LHCN-M2 (cell line): ENCODE results near the gene EXOC3. TPM values are rescaled to one million over a fixed set of nuclear protein-coding genes. Genes with fewer than 3 reads are reported as not detected.
"Not testable (repeated sequence)": the region's sequence is repeated elsewhere in the genome, so short reads cannot be mapped to it uniquely, and the experiment has no call there.

Experiments
- DNase-seq: peaks from one replicate; pipeline ENCODE4 v3.0.0-alpha.2; 2012; ENCODE audit warnings: low read depth
- total RNA-seq: library from RNA; depleted of rRNA; stranded (reverse); fragments of >200 nt; gene quantifications from 2 replicates; pipeline ENCODE4 v1.2.3, GENCODE V29; 2014

EXOC3 gene
- total RNA-seq, 1 experiment from 2014 or later = 30.6 TPM

DNA sequence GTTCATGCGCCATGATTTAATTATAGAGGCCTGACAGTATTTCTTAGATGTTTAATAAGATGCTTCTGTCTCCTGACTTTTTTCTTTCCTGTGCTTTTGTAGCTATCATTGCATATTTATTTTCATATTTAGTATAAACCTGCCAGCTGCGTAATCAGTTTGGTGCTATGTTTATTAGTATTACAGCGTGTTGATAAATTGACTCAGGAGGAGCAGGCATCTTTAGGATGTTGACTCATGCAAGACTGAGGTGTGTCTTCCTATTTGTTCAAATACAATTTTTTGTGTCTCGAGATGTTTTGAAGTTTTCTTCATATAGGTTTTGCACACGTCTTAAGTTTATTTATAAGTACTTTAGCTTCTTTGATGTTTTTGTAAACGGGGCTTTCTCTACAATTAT, 35.9 kb upstream of the EXOC3 start:
- no peak for DNase-seq

GRCh38 chr5:407801-408268, 35.1 kb upstream of the EXOC3 start:
- DNase-seq = no peak

- peak; percentile 90 for DNase-seq
Measured at GRCh38 chr5:410911-411517, 32.0 kb upstream of the EXOC3 start.

GRCh38 chr5:411728-412127, 31.2 kb upstream of the EXOC3 start:
- no peak for DNase-seq

- DNase-seq = not testable (repeated sequence)
Measured at GRCh38 chr5:414991-415927, 27.7 kb upstream of the EXOC3 start.

GRCh38 chr5:415928-416635, 26.9 kb upstream of the EXOC3 start:
- DNase-seq = no peak

DNA sequence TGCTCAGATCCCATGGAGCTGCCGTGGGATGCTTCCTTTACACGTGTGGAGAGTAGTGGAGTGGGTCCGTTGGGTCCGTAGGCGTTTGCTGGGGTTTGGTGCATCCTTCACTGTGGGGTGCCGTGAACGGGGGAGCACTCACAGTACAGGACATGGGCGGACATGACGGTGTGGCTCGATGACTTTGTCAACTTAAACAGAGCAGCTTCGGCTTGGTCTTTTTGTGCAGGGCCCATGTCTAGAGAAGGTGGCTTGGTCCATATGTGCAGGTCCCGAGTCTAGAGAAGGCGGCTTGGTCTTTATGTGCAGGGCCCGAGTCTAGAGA, 26.4 kb upstream of the EXOC3 start:
- no peak for DNase-seq

- DNase-seq = no peak
Measured at GRCh38 chr5:417301-418161, 25.4 kb upstream of the EXOC3 start.

- peak; percentile 100 for DNase-seq
Measured at GRCh38 chr5:418162-419121, 24.5 kb upstream of the EXOC3 start.

- DNase-seq = no peak
Measured at GRCh38 chr5:419970-420369, 23.0 kb upstream of the EXOC3 start.

GRCh38 chr5:420632-421286, 22.2 kb upstream of the EXOC3 start:
- no peak for DNase-seq

DNA sequence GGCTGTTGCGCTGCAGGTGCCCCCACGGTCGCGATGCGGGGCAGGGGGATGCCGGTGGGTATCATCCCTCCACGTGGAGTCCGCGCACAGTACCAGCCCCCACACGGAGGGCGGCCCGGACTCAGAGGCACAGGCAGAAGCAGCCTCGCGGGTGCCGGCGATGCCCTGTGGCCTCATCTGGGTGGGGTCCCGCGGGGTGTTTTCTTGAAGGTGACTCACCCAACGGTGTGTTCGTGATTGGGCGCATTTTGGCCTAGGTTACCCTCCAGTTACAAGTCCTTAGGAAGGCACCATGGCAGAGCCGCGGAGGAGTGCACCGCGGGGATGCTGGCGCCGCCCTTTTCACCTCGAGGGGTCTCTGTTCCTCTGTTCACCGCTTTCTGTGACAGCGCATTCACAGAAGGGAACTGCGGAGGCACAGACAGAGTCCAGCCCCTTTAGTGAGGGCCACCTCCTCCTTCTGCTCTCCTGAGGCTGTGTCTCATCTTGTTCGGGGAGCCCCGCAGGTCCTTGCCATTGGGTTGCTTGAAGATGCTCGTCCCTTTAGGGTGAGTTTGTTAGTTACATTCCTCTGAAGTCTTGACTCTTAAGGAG, 21.6 kb upstream of the EXOC3 start:
- DNase-seq = no peak

DNA sequence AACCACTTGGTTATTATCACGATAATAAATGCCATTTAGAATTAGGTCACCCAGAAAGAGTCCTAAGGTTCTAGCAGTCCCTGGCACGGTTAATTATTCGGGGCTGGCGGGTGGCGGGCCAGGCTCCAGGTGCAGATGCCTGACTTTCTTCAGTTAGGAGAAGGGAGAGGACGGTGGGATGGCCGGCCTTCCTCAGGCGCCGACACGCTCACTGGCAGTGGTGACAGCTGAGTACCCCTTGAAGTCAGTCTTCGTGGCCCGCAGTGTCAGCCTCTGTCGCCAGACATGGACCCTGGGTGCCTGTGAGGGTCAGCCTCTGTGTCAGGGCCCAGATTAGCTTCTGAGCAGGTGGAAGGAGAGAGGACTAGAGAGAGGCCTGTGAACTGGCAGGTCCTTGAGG, 21.1 kb upstream of the EXOC3 start:
- DNase-seq = no peak

DNA sequence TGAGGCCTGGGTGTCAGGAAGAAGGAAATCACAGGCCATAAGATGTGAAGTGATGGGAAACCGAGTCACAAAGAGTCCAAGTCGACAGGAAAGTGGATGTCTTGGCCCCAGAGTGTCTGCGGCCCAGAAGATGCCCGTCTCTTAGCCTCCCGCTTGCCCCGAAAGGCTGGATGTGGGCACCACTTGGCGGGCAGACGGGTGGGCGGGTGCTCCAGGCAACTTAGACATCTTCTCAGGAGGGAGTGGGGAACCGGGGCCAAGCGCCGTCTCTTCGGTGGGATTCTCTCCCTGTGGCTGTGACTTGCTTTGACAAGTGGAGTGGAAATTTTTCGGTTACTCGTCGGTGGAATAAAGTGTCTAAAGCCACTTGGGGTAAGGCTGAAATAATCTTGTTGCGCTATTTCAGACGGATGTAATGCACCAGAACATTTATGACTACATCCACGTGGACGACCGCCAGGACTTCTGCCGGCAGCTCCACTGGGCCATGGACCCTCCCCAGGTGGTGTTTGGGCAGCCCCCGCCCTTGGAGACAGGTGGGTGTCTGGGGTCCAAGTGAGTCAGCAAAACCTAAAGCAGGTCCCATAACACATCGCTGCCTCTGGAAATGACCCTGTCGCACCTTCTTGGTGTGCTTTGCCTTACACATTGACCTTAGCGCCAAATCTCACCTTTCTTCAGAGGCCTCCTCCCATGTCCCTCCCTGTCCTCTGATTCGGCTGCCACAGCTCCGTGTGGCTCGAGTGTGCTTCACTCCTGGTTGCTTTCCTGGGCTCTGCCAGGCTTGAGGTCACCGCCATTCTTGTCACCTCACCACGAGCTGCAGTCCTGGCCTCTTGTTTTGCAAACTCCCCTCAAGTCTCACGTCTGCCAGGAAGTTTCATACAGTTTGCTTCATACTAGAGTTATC, 20.4 kb upstream of the EXOC3 start:
- DNase-seq = no peak

DNA sequence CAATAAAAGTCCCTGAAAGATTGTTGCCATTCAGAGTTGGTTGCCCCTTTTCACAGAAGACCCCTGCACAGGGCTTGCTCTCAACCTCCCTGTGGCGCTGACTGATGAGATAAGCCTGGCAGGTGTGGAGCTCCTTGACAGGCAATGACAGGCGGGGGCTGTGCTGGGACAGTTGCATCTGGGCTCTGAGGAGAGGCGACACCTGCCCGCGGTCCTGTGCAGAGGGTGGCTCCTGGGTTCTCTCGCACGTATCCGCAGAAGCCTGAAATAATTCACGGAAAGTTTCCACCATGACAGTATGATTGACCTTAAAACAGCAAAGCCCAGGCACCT, 19.8 kb upstream of the EXOC3 start:
- DNase-seq = no peak

GRCh38 chr5:423626-424261, 19.2 kb upstream of the EXOC3 start:
- DNase-seq = no peak

DNA sequence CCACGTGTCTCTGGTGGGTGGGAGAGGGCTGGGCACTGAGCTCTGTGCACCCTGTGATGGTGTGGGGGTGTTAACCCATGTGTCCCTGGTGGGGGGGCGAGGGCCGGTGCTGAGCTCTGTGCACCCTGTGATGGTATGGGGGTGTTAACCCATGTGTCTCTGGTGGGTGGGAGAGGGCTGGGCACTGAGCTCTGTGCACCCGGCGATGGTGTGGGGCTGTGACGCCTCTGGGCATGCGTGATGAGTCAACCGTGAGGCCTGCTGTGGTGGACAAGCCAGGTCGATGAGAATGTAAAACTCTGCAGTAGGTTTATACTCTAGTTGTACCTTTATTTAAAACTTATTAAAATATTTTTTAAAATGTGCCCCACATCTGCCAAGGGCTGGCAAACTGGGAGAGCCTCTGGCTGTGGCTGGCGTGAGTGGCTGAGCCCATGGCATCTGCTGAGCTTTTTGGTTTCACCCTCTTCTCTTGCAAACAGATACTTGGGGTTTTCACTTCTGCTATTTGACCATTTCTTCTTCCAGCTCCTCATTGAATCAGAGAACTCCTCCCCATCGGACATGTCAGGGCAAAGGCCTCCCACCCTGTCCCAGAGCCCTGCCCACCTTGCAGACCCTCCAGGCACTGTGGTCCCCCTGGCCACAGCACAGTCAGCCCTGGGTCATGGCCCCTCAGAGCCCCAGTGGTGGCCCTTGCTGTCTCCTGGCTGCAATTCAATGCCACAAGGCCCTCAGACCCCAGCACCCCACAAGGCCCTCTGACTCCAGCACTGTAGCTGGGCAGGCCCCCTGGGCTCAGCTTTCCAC, 18.5 kb upstream of the EXOC3 start:
- DNase-seq = peak; percentile 69
